Liver (tissue), 9 donors: ENCODE measurements around the gene CD164. TPM values are rescaled to one million over a fixed set of nuclear protein-coding genes. Genes with fewer than 3 reads are reported as not detected.
A peak's percentile ranks its signal among the peaks of the same experiment; 100 is the strongest.

Experiments used
- DNase-seq: peaks from one replicate; pipeline ENCODE4 v3.0.0-alpha.2; 2017; ENCODE audit warnings: low spot score
- H3K27ac ChIP-seq, 2 donors: one replicate each; pipeline ENCODE4 v1.7.0; 2013; ENCODE audit warnings: inconsistent platforms in 2 of 2, low read length in 2 of 2, control low read depth in 1 of 2, low read depth in 1 of 2, mild to moderate bottlenecking in 1 of 2
- H3K27me3 ChIP-seq, 4 donors: one replicate each; pipeline versions ENCODE4 v1.6.1 to v1.7.0; 2013; ENCODE audit warnings: low read length in 3 of 4, inconsistent platforms in 1 of 4, mild to moderate bottlenecking in 1 of 4, moderate library complexity in 1 of 4; ENCODE audit not compliant: control insufficient read depth in 4 of 4, insufficient read depth in 4 of 4
- H3K36me3 ChIP-seq, 4 donors: one replicate each; pipeline versions ENCODE4 v1.6.1 to v1.7.0; 2013; ENCODE audit warnings: low read length in 3 of 4, mild to moderate bottlenecking in 3 of 4, low read depth in 1 of 4, moderate library complexity in 1 of 4; ENCODE audit not compliant: control insufficient read depth in 4 of 4, insufficient read depth in 3 of 4
- H3K4me1 ChIP-seq, 4 donors: one replicate each; pipeline versions ENCODE4 v1.6.1 to v1.7.0; 2013; ENCODE audit warnings: low read length in 3 of 4, mild to moderate bottlenecking in 3 of 4, moderate library complexity in 1 of 4; ENCODE audit not compliant: control insufficient read depth in 4 of 4, insufficient read depth in 4 of 4
- H3K4me3 ChIP-seq, 3 donors: one replicate each; pipeline versions ENCODE4 v1.6.1 to v1.7.0; 2013; ENCODE audit warnings: low read length in 3 of 3, control low read depth in 1 of 3, low read depth in 1 of 3, mild to moderate bottlenecking in 1 of 3
- H3K9ac ChIP-seq, 2 donors: one replicate each; pipeline ENCODE4 v1.7.0; 2013; ENCODE audit warnings: low read length in 2 of 2, mild to moderate bottlenecking in 2 of 2, moderate library complexity in 2 of 2, control low read depth in 1 of 2, low read depth in 1 of 2
- H3K9me3 ChIP-seq, 4 donors: one replicate each; pipeline versions ENCODE4 v1.6.1 to v1.7.0; 2013; ENCODE audit warnings: low read length in 3 of 4; ENCODE audit not compliant: control insufficient read depth in 4 of 4
- EGR1 ChIP-seq, 2 donors: IDR thresholded peaks; 2 replicates each; pipeline ENCODE4 v1.6.1; 2016 to 2018; ENCODE audit warnings: antibody characterized with exemption in 2 of 2, low read depth in 2 of 2
- FOXA1 ChIP-seq: IDR thresholded peaks from 2 replicates; pipeline ENCODE4 v1.6.1; 2016; ENCODE audit warnings: antibody characterized with exemption
- GABPA ChIP-seq, 2 donors: IDR thresholded peaks in 1 of 2; conservative IDR thresholded peaks in 1 of 2; 2 replicates each; pipeline ENCODE4 v1.6.1; 2016; ENCODE audit warnings: antibody characterized with exemption in 2 of 2, mild to moderate bottlenecking in 1 of 2, moderate library complexity in 1 of 2
- HNF4A ChIP-seq, 2 donors: conservative IDR thresholded peaks; 2 replicates each; pipeline ENCODE4 v1.6.1; 2016; ENCODE audit warnings: antibody characterized with exemption in 2 of 2, mild to moderate bottlenecking in 2 of 2
- HNF4G ChIP-seq: IDR thresholded peaks from 2 replicates; pipeline ENCODE4 v1.6.1; 2016; ENCODE audit warnings: antibody characterized with exemption
- NR2F2 ChIP-seq: IDR thresholded peaks from 2 replicates; pipeline ENCODE4 v1.6.1; 2016; ENCODE audit warnings: antibody characterized with exemption
- RAD21 ChIP-seq, 2 donors: IDR thresholded peaks; 2 replicates each; pipeline ENCODE4 v1.6.1; 2016; ENCODE audit warnings: antibody characterized with exemption in 2 of 2, mild to moderate bottlenecking in 2 of 2
- RXRA ChIP-seq, 2 donors: IDR thresholded peaks; 2 replicates each; pipeline ENCODE4 v1.6.1; 2017 to 2018; ENCODE audit warnings: antibody characterized with exemption in 2 of 2, mild to moderate bottlenecking in 1 of 2
- SP1 ChIP-seq: IDR thresholded peaks from 2 replicates; pipeline ENCODE4 v1.6.1; 2018; ENCODE audit warnings: antibody characterized with exemption, mild to moderate bottlenecking
- TAF1 ChIP-seq: conservative IDR thresholded peaks from 2 replicates; pipeline ENCODE4 v1.6.1; 2016; ENCODE audit warnings: antibody characterized with exemption, mild to moderate bottlenecking
- YY1 ChIP-seq: IDR thresholded peaks from 2 replicates; pipeline ENCODE4 v1.6.1; 2016; ENCODE audit warnings: antibody characterized with exemption, mild to moderate bottlenecking
- ZBTB33 ChIP-seq: IDR thresholded peaks from 2 replicates; pipeline ENCODE4 v1.6.1; 2016; ENCODE audit warnings: antibody characterized with exemption
- WGBS: extraction: QIAGEN DNeasy Blood & Tissue Kit; methylation state at CpG from one replicate; pipeline ENCODE4 v1.1.7; 2013; 5-methylcytosine and 5-hydroxymethylcytosine counted together
- polyA plus RNA-seq, 2 donors: library from polyadenylated mRNA; stranded (reverse) in 1 of 2; unstranded in 1 of 2; fragments of 200-250 nt in 1 of 2; fragments of >200 nt in 1 of 2; fragmentation: Nextera tagmentation in 1 of 2; extraction: Ambion mirVana in 1 of 2; gene quantifications; one replicate each; pipeline versions ENCODE4 v1.2.1 to v1.2.3, GENCODE V29; 2013 to 2015
- total RNA-seq, 2 donors: library from RNA; depleted of rRNA; stranded (reverse); fragments of >200 nt; gene quantifications; one replicate each; pipeline ENCODE4 v1.2.3, GENCODE V29; 2014
- TF ChIP-seq, protein P1 (sequence below): IDR thresholded peaks from 2 replicates; pipeline ENCODE4 v1.6.1; 2016; ENCODE audit warnings: antibody characterized with exemption
- TF ChIP-seq, protein P2 (sequence below): fragments of 150-350 bp; IDR thresholded peaks from 2 replicates; pipeline ENCODE4 v1.5.1; 2017; ENCODE audit warnings: improper control_type of control experiment, low read depth, low read length; ENCODE audit not compliant: missing input control
- donor health status: healthy.
- donor health status: healthy.
- donor health status: healthy.
- donor health status: healthy.
- donor health status: healthy.

Gene CD164
- total and polyA plus RNA-seq, 4 donors: 84.5 to 218 (median 132) TPM

DNA sequence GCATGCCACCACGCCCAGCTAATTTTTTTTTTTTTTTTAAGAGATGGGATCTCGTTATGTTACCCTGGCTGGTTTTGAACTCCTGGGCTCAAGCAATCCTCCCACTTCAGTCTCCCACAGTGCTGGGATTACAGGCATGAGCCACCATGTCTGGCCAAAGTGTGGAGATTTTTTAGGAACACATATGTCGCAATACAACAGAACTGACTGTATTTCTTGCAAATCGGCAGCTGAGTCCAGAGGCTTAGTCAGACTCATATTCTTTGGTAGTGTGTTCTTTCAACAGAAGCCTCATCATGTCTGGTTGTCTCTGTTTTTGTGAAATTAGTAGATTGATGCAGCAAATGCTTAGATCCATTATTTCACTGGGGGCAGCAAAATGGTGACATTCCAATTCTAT lies 23.9 kb upstream of the CD164 start:
- H3K36me3 ChIP-seq: no peaks in the 10 kb centered on the region

DNA sequence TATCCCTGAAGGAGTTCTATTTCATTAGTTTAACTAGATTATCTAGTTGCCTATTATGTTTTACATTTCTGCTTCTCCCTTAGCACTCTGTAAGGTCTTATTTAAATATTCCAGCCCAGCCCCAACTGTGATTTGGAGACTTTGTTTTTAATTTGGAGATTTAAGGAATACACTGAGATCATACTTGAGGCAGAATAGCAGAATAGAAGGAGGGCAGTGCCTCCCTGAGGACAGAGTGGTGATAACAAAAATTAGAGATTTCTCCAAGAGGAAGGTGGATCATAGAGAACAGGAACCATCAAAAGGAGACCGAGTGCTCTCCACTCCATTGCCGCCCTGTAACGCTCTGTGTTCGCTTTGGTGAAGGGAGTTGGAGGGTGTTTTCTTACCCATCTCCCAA lies 14.8 kb upstream of the CD164 start:
- no peak overlapping the region for H3K27ac ChIP-seq
- H3K4me1 ChIP-seq: no peaks in the 10 kb centered on the region
- no peaks in the 10 kb centered on the region for H3K9me3 ChIP-seq
- DNase-seq: no peak
- no peak overlapping the region for H3K4me3 ChIP-seq
- H3K9ac ChIP-seq: no peak overlapping the region
- H3K36me3 ChIP-seq: no peaks in the 10 kb centered on the region
- 76% methylated on average over 4 of the region's 4 CpGs for WGBS
- TF ChIP-seq SP1: no peak
- TF ChIP-seq, protein P1, sequence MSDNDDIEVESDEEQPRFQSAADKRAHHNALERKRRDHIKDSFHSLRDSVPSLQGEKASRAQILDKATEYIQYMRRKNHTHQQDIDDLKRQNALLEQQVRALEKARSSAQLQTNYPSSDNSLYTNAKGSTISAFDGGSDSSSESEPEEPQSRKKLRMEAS: no peak
- no peak for TF ChIP-seq GABPA (IDR thresholded peaks at IDR 0.05 in 1 of 2, conservative IDR thresholded peaks at IDR 0.05 in 1 of 2)
- TF ChIP-seq, protein P2, sequence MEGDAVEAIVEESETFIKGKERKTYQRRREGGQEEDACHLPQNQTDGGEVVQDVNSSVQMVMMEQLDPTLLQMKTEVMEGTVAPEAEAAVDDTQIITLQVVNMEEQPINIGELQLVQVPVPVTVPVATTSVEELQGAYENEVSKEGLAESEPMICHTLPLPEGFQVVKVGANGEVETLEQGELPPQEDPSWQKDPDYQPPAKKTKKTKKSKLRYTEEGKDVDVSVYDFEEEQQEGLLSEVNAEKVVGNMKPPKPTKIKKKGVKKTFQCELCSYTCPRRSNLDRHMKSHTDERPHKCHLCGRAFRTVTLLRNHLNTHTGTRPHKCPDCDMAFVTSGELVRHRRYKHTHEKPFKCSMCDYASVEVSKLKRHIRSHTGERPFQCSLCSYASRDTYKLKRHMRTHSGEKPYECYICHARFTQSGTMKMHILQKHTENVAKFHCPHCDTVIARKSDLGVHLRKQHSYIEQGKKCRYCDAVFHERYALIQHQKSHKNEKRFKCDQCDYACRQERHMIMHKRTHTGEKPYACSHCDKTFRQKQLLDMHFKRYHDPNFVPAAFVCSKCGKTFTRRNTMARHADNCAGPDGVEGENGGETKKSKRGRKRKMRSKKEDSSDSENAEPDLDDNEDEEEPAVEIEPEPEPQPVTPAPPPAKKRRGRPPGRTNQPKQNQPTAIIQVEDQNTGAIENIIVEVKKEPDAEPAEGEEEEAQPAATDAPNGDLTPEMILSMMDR: peak; percentile 44
- no peak for TF ChIP-seq ZBTB33
- peak; percentile 81 to 83 for TF ChIP-seq RAD21 (IDR thresholded peaks at IDR 0.05)
- H3K27me3 ChIP-seq: no peaks in the 10 kb centered on the region

More for the DNA sequence above, 23.9 kb upstream of the CD164 start:
- H3K27me3 ChIP-seq: no peaks in the 10 kb centered on the region
- H3K27ac ChIP-seq: no peak overlapping the region
- no peak for DNase-seq
- 83% methylated on average over 4 of the region's 4 CpGs for WGBS
- no peaks in the 10 kb centered on the region for H3K4me1 ChIP-seq
- TF ChIP-seq, protein P2: no peak
- TF ChIP-seq HNF4A (conservative IDR thresholded peaks at IDR 0.05) (no peak), HNF4G (no peak), EGR1 (IDR thresholded peaks at IDR 0.05; ENCODE audit: low read depth in 2 of 2) (no peak), GABPA (IDR thresholded peaks at IDR 0.05 in 1 of 2, conservative IDR thresholded peaks at IDR 0.05 in 1 of 2) (no peak), FOXA1 (no peak), RAD21 (IDR thresholded peaks at IDR 0.05) (no peak), YY1 (no peak), RXRA (IDR thresholded peaks at IDR 0.05) (no peak), NR2F2 (no peak), TAF1 (no peak), ZBTB33 (no peak)
- TF ChIP-seq, protein P1: no peak
- no peaks in the 10 kb centered on the region for H3K9me3 ChIP-seq
- no peak overlapping the region for H3K4me3 ChIP-seq
- H3K9ac ChIP-seq: no peak overlapping the region
